GM23248 (cell line): Measurements from ENCODE around the gene SLC6A11.

ENCODE experiments used
- EZH2 ChIP-seq: fragments of 200-600 bp; sonication (generic); IDR thresholded peaks from 2 replicates; pipeline ENCODE4 v1.6.1; 2018; ENCODE audit warnings: antibody characterized with exemption, mild to moderate bottlenecking; ENCODE audit not compliant: insufficient read depth, poor library complexity, severe bottlenecking
- EZH2phosphoT487 ChIP-seq: fragments of 200-600 bp; sonication (generic); IDR thresholded peaks from 2 replicates; pipeline ENCODE4 v1.6.1; 2018; ENCODE audit warnings: antibody characterized with exemption, moderate library complexity, mild to moderate bottlenecking, low read depth; ENCODE audit not compliant: insufficient read depth

DNA sequence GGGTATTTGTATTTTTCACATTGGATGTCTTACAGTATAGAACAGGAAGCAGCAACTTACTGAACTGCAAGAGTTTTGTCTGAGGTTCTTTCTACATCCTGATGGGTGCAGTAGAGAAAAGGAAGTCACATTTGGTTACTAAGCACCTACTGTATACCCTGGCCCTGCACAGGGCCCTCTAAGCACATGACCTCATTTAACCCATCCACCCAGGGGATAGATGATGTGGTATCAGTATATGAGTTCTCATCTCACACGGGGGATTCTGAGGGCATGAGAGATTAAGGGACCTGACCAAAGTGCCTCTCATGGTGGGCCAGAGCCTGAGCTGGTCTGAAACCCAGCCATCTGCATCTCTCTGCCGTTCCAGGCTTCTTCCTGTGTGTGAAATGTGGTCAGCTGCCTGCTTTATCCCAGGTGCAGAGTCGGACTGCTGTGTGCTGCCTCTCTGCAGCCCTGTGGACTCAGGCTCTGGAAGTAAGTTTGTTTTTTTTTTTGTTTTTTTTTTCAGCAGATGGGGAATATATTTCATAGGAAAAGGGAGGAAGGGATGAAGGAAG is 17.9 kb downstream of the SLC6A11 start:
- TF ChIP-seq EZH2phosphoT487 (no peak), EZH2 (no peak)
